Renal pelvis (tissue), 12 donors: ENCODE measurements around the gene ZNF135. TPM values are rescaled to one million over a fixed set of nuclear protein-coding genes. Genes with fewer than 3 reads are reported as not detected.

Experiments used
- DNase-seq: peaks from one replicate; pipeline ENCODE4 v3.0.0-alpha.2; 2013
- long read RNA-seq, 16 experiments: transcript quantifications; one replicate each; lab custom pipeline, GENCODE V29; 2026
- polyA plus RNA-seq, 3 donors: library from polyadenylated mRNA; unstranded; fragments of 120-200 nt; gene quantifications; one replicate each; pipeline ENCODE4 v1.2.1, GENCODE V29; 2013; ENCODE audit not compliant: insufficient read length in 3 of 3

The ZNF135 gene
- 10 to 100 TPM; 19.9 to 31.6 (median 29.9) TPM for polyA plus RNA-seq
- long read RNA-seq, donor 1, partial matches to known transcripts, result 6 of 26 reads
- long read RNA-seq, donor 1, other reads (novel, unspliced or antisense), result 19 of 26 reads
- long read RNA-seq, donor 2, partial matches to known transcripts, result 0 of 4 reads
- long read RNA-seq, donor 2, other reads (novel, unspliced or antisense), result 0 of 4 reads
- long read RNA-seq, donor 3, partial matches to known transcripts, result 5 of 20 reads
- long read RNA-seq, donor 3, other reads (novel, unspliced or antisense), result 14 of 20 reads
- long read RNA-seq, donor 4, partial matches to known transcripts, result 22 of 47 reads
- long read RNA-seq, donor 4, other reads (novel, unspliced or antisense), result 25 of 47 reads
- long read RNA-seq, donor 5, result 0 reads
- long read RNA-seq, donor 6, partial matches to known transcripts, result 5 of 22 reads
- long read RNA-seq, donor 6, other reads (novel, unspliced or antisense), result 16 of 22 reads
- long read RNA-seq, donor 7, partial matches to known transcripts, result 0 of 2 reads
- long read RNA-seq, donor 7, other reads (novel, unspliced or antisense), result 0 of 2 reads
- long read RNA-seq, donor 8, partial matches to known transcripts, result 0 of 1 reads
- long read RNA-seq, donor 8, other reads (novel, unspliced or antisense), result 0 of 1 reads
- long read RNA-seq, donor 9, partial matches to known transcripts, result 0 of 2 reads
- long read RNA-seq, donor 9, other reads (novel, unspliced or antisense), result 0 of 2 reads
- long read RNA-seq, donor 10, partial matches to known transcripts, result 29 of 40 reads
- long read RNA-seq, donor 10, other reads (novel, unspliced or antisense), result 10 of 40 reads
- long read RNA-seq, donor 11, partial matches to known transcripts, result 0 of 15 reads
- long read RNA-seq, donor 11, other reads (novel, unspliced or antisense), result 11 of 15 reads
- long read RNA-seq, donor 12, partial matches to known transcripts, result 30 of 55 reads
- long read RNA-seq, donor 12, other reads (novel, unspliced or antisense), result 23 of 55 reads
- long read RNA-seq, donor 13, partial matches to known transcripts, result 5 of 8 reads
- long read RNA-seq, donor 13, other reads (novel, unspliced or antisense), result 0 of 8 reads
- long read RNA-seq, donor 14, partial matches to known transcripts, result 0 of 32 reads
- long read RNA-seq, donor 14, other reads (novel, unspliced or antisense), result 27 of 32 reads
- long read RNA-seq, donor 15, partial matches to known transcripts, result 20 of 47 reads
- long read RNA-seq, donor 15, other reads (novel, unspliced or antisense), result 27 of 47 reads
- long read RNA-seq, donor 16, partial matches to known transcripts, result 0 of 5 reads
- long read RNA-seq, donor 16, other reads (novel, unspliced or antisense), result 0 of 5 reads

GRCh38 chr19:58059003-58059670, at the start of gene ZNF135:
Gene ZNF135, plus strand, starts transcription at chr19:58059282. Its CDS starts 721 bp downstream, at chr19:58060003.
- peak; percentile 94 for DNase-seq

- DNase-seq, result no peak
Measured at GRCh38 chr19:58009301-58009665, 49.8 kb upstream of the ZNF135 start.

GRCh38 chr19:58009666-58010301, 49.3 kb upstream of the ZNF135 start:
- peak; percentile 95 for DNase-seq

- DNase-seq, result no peak
Measured at GRCh38 chr19:58010507-58010906, 48.6 kb upstream of the ZNF135 start.

- no peak for DNase-seq
Measured at GRCh38 chr19:58014141-58014540, 44.9 kb upstream of the ZNF135 start.

- DNase-seq, result no peak
Measured at GRCh38 chr19:58020129-58020528, 39.0 kb upstream of the ZNF135 start.

GRCh38 chr19:58021541-58022282, 37.4 kb upstream of the ZNF135 start:
- peak; percentile 83 for DNase-seq

GRCh38 chr19:58022283-58022660, 36.8 kb upstream of the ZNF135 start:
- DNase-seq, result no peak

GRCh38 chr19:58024661-58025060, 34.4 kb upstream of the ZNF135 start:
- DNase-seq, result no peak

- peak; percentile 96 for DNase-seq
Measured at GRCh38 chr19:58033741-58034476, 25.2 kb upstream of the ZNF135 start, which contains the start of gene ZSCAN1. Gene ZSCAN1, plus strand, starts transcription at chr19:58034025. Its CDS starts 3,812 bp downstream, at chr19:58037837.

GRCh38 chr19:58034477-58034793, 24.6 kb upstream of the ZNF135 start:
- no peak for DNase-seq

- DNase-seq, result no peak
Measured at GRCh38 chr19:58035863-58036262, 23.2 kb upstream of the ZNF135 start.

GRCh38 chr19:58037927-58038687, 21.0 kb upstream of the ZNF135 start:
- DNase-seq, result no peak

- DNase-seq, result no peak
Measured at GRCh38 chr19:58038688-58039204, 20.3 kb upstream of the ZNF135 start.

GRCh38 chr19:58040751-58041525, 18.1 kb upstream of the ZNF135 start:
- DNase-seq, result no peak

GRCh38 chr19:58042495-58043340, 16.4 kb upstream of the ZNF135 start:
- no peak for DNase-seq
